ENCODE measurements around the gene RPRD1A.
"Not testable (repeated sequence)": the region's sequence is repeated elsewhere in the genome, so short reads cannot be mapped to it uniquely, and the experiment has no call there.

Gene RPRD1A

GRCh38 chr18:36077764-36078163, 10.4 kb upstream of the RPRD1A start:
- not testable (repeated sequence) for DNase-seq

GRCh38 chr18:36075862-36076587, 8.7 kb upstream of the RPRD1A start:
- DNase-seq = no peak

- DNase-seq = no peak
Measured at GRCh38 chr18:36074435-36074834, 7.1 kb upstream of the RPRD1A start.

GRCh38 chr18:36073676-36074075, 6.3 kb upstream of the RPRD1A start:
- DNase-seq = no peak

- DNase-seq = not testable (repeated sequence)
Measured at GRCh38 chr18:36072406-36072805, 5.0 kb upstream of the RPRD1A start.

GRCh38 chr18:36066686-36067054, 689 bp downstream of the RPRD1A start:
- no peak for DNase-seq

GRCh38 chr18:36066001-36066400, 1.4 kb downstream of the RPRD1A start:
- DNase-seq = no peak

- not testable (repeated sequence) for DNase-seq
Measured at GRCh38 chr18:36064809-36065079, 2.6 kb downstream of the RPRD1A start.

GRCh38 chr18:36064027-36064808, 3.1 kb downstream of the RPRD1A start:
- no peak for DNase-seq

- DNase-seq = no peak
Measured at GRCh38 chr18:36058674-36059073, 8.7 kb downstream of the RPRD1A start.

- DNase-seq = no peak
Measured at GRCh38 chr18:36051760-36052159, 15.6 kb downstream of the RPRD1A start.

GRCh38 chr18:36050479-36050878, 16.9 kb downstream of the RPRD1A start:
- DNase-seq = no peak

- no peak for DNase-seq
Measured at GRCh38 chr18:36047521-36047920, 19.8 kb downstream of the RPRD1A start.

GRCh38 chr18:36046898-36047297, 20.5 kb downstream of the RPRD1A start:
- DNase-seq = no peak

- DNase-seq = no peak
Measured at GRCh38 chr18:36045241-36045991, 21.9 kb downstream of the RPRD1A start.

GRCh38 chr18:36043153-36043552, 24.2 kb downstream of the RPRD1A start:
- DNase-seq = no peak

- no peak for DNase-seq
Measured at GRCh38 chr18:36041146-36041545, 26.2 kb downstream of the RPRD1A start.

- no peak for DNase-seq
Measured at GRCh38 chr18:36038102-36038663, 29.2 kb downstream of the RPRD1A start.

GRCh38 chr18:36035253-36035652, 32.1 kb downstream of the RPRD1A start:
- DNase-seq = peak; percentile 96

GRCh38 chr18:36034299-36034895, 33.0 kb downstream of the RPRD1A start:
- no peak for DNase-seq

GRCh38 chr18:36031903-36032302, 35.5 kb downstream of the RPRD1A start:
- no peak for DNase-seq

GRCh38 chr18:36031407-36031806, 36.0 kb downstream of the RPRD1A start:
- no peak for DNase-seq

GRCh38 chr18:36028859-36029258, 38.5 kb downstream of the RPRD1A start:
- no peak for DNase-seq
